CD14-positive monocyte (primary cell): ENCODE results near the gene BRMS1. TPM values are rescaled to one million over a fixed set of nuclear protein-coding genes. Genes with fewer than 3 reads are reported as not detected.
"Not testable (repeated sequence)": the region's sequence is repeated elsewhere in the genome, so short reads cannot be mapped to it uniquely, and the experiment has no call there.

Experiments used
- DNase-seq, 3 donors: peaks; one replicate each; pipeline ENCODE4 v3.0.0-alpha.2; 2011 to 2022
- H2AFZ ChIP-seq: 2 replicates; pipeline ENCODE4 v1.6.0; 2012; ENCODE audit warnings: mild to moderate bottlenecking, low read depth, low read length, inconsistent platforms; ENCODE audit not compliant: insufficient read depth, poor library complexity, severe bottlenecking
- H3K27ac ChIP-seq, 2 donors: 1 replicate in 1 of 2; 2 replicates in 1 of 2; pipeline ENCODE4 v1.5.1; 2012 to 2013; ENCODE audit warnings: low read length in 2 of 2, control low read depth in 1 of 2, inconsistent platforms in 1 of 2, low read depth in 1 of 2, mild to moderate bottlenecking in 1 of 2
- H3K27me3 ChIP-seq, 2 donors: one replicate each; pipeline versions ENCODE4 v1.6.0 to v1.6.1; 2011 to 2013; ENCODE audit warnings: low read length in 2 of 2; ENCODE audit not compliant: control insufficient read depth in 2 of 2, insufficient read depth in 2 of 2
- H3K36me3 ChIP-seq, 2 donors: replicated peaks in 1 of 2; 1 replicate in 1 of 2; 2 replicates in 1 of 2; pipeline versions ENCODE4 v1.5.1 to v1.6.1; 2012 to 2013; ENCODE audit warnings: low read length in 2 of 2, control low read depth in 1 of 2, inconsistent platforms in 1 of 2, mild to moderate bottlenecking in 1 of 2; ENCODE audit not compliant: insufficient read depth in 2 of 2, control insufficient read depth in 1 of 2
- H3K4me1 ChIP-seq, 2 donors: 1 replicate in 1 of 2; 2 replicates in 1 of 2; pipeline versions ENCODE4 v1.5.1 to v1.6.1; 2012 to 2013; ENCODE audit warnings: low read length in 2 of 2, control low read depth in 1 of 2, inconsistent platforms in 1 of 2, mild to moderate bottlenecking in 1 of 2, moderate library complexity in 1 of 2; ENCODE audit not compliant: insufficient read depth in 2 of 2, control insufficient read depth in 1 of 2
- H3K4me2 ChIP-seq: replicated peaks from 2 replicates; pipeline ENCODE3; 2012; ENCODE audit warnings: low read length, moderate library complexity, mild to moderate bottlenecking; ENCODE audit not compliant: poor library complexity, severe bottlenecking; ENCODE audit errors: extremely low read depth
- H3K4me3 ChIP-seq, 3 experiments: fragments of 200-600 bp in 1 of 3; sonication (generic) in 1 of 3; replicated peaks in 1 of 3; 1 replicate in 2 of 3; 2 replicates in 1 of 3; pipeline ENCODE4 v1.5.1; 2011 to 2013; ENCODE audit warnings: low read length in 3 of 3, mild to moderate bottlenecking in 3 of 3, control low read depth in 2 of 3, low read depth in 2 of 3, inconsistent platforms in 1 of 3, moderate library complexity in 1 of 3
- H3K79me2 ChIP-seq: 2 replicates; pipeline ENCODE4 v1.6.0; 2012; ENCODE audit warnings: mild to moderate bottlenecking, control low read depth, inconsistent platforms, low read length, moderate library complexity; ENCODE audit not compliant: insufficient read depth
- H3K9ac ChIP-seq: 2 replicates; pipeline ENCODE4 v1.6.0; 2017; ENCODE audit warnings: low read length, mild to moderate bottlenecking; ENCODE audit not compliant: insufficient read depth, poor library complexity, severe bottlenecking
- H3K9me3 ChIP-seq, 2 donors: replicated peaks in 1 of 2; 1 replicate in 1 of 2; 2 replicates in 1 of 2; pipeline versions ENCODE4 v1.5.1 to v1.6.1; 2012 to 2013; ENCODE audit warnings: low read length in 2 of 2, control low read depth in 1 of 2; ENCODE audit not compliant: control insufficient read depth in 1 of 2, insufficient read depth in 1 of 2
- H4K20me1 ChIP-seq: 2 replicates; pipeline ENCODE4 v1.6.0; 2012; ENCODE audit warnings: mild to moderate bottlenecking, low read length, control low read depth, moderate library complexity; ENCODE audit not compliant: insufficient read depth
- H3K27ac Mint-ChIP-seq, 7 donors: one replicate each; pipeline ENCODE4 v1.8.0; 2020; ENCODE audit warnings: mild to moderate bottlenecking in 7 of 7, mixed read lengths in 7 of 7, moderate library complexity in 6 of 7, inconsistent platforms in 2 of 7
- H3K27me3 Mint-ChIP-seq, 3 donors: one replicate each; pipeline ENCODE4 v1.8.0; 2021 to 2022; ENCODE audit warnings: low read depth in 3 of 3, mild to moderate bottlenecking in 3 of 3, mixed read lengths in 3 of 3, moderate library complexity in 3 of 3, inconsistent platforms in 1 of 3
- H3K36me3 Mint-ChIP-seq, 2 donors: one replicate each; pipeline ENCODE4 v1.8.0; 2020; ENCODE audit warnings: mixed read lengths in 2 of 2, inconsistent platforms in 1 of 2, mild to moderate bottlenecking in 1 of 2
- H3K4me1 Mint-ChIP-seq: one replicate; pipeline ENCODE4 v1.8.0; 2020; ENCODE audit warnings: mild to moderate bottlenecking, mixed read lengths
- H3K4me3 Mint-ChIP-seq, 2 donors: one replicate each; pipeline ENCODE4 v1.8.0; 2020; ENCODE audit warnings: mild to moderate bottlenecking in 2 of 2, mixed read lengths in 2 of 2, moderate library complexity in 1 of 2
- H3K9me3 Mint-ChIP-seq, 7 donors: one replicate each; pipeline ENCODE4 v1.8.0; 2020 to 2022; ENCODE audit warnings: mixed read lengths in 7 of 7, mild to moderate bottlenecking in 6 of 7, moderate library complexity in 6 of 7, inconsistent platforms in 2 of 7
- WGBS: methylation state at CpG from one replicate; pipeline ENCODE4 v1.1.5; 2013; ENCODE audit warnings: missing lambda C conversion rate; ENCODE audit not compliant: insufficient coverage; 5-methylcytosine and 5-hydroxymethylcytosine counted together
- intact Hi-C, 2 donors: fragments of 100-400 bp; cut with micrococcal nuclease; formaldehyde crosslinking; loops; one replicate each; pipeline versions ENCODE4 v1.15.0 to v1.15.1; 2023
- polyA plus RNA-seq, 3 donors: library from polyadenylated mRNA; depleted of rRNA in 1 of 3; unstranded in 2 of 3; stranded (reverse) in 1 of 3; fragments of 300-500 nt in 2 of 3; fragments of >200 nt in 1 of 3; fragmentation: Illumina TruSeq in 2 of 3; gene quantifications; 1 replicate in 2 of 3; 2 replicates in 1 of 3; pipeline ENCODE4 v1.2.3, GENCODE V29; 2012 to 2021
- TF ChIP-seq, protein P1 (sequence below): fragments of 200-600 bp; IDR thresholded peaks from one replicate; pipeline ENCODE4 v1.8.0; 2022; ENCODE audit warnings: antibody characterized with exemption, mild to moderate bottlenecking

BRMS1 gene
- polyA plus RNA-seq, 3 donors = 49.0 to 65.2 (median 62.0) TPM

DNA sequence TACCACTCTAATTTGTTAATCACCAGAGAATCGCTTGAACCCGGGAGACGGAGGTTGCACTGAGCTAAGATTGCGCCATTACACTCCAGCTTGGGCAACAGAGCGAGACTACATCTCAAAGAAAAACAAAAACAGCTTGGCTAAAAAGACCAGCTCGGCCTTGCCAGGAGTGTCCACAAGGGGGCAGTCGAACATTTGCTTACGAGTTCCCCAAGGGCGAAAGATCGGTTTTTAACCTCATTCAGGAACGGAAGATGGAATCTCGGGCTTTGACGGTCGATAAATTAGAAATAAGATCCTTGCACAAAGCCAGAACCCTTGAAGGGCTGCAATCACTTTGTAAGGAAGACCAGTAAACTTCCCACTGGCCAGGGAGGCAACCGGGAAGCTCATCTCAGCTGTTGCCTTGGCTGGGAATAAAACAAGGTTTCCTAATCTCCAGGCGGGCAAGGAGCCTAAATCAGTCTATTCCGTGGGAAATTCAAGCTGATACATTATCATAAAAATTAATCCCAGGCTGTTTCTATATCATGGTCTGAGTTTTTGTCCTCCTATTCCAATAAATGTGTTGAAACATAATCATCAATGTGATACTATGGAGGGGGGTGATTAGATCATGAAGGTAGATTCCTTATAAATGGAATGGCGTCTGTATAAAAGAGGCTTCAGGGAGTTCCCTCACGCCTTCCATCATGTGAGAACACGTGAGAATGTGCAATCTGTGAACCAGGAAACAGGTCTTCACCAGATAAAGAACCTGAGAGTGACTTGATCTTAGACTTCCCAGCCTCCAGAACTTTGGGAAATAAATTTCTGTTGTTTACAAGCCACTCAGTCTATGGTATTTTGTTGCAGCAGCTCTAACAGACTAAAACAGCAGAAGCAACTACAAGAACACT lies 41.5 kb upstream of the BRMS1 start:
- WGBS = 5% methylated on average over 17 of the region's 20 CpGs
- Mint-ChIP-seq H3K9me3 (peaks cover 0 to 3% (median 0%) of the 10 kb centered on the region in 7 donors), H3K4me1 (peaks cover 7% of the 10 kb centered on the region), H3K27me3 (peaks cover 8 to 22% (median 12%) of the 10 kb centered on the region in 3 donors), H3K36me3 (no peaks in the 10 kb centered on the region), H3K4me3 (peak overlapping the region in 1 of 2 donors; percentile 67), H3K27ac (peak overlapping the region in 1 of 7 donors; percentile 52)
- Histone ChIP-seq H3K79me2 (no peaks in the 10 kb centered on the region), H3K36me3 (no peaks in the 10 kb centered on the region), H3K4me2 (peak overlapping the region; percentile 57), H3K4me3 (peak overlapping the region in 1 of 3 experiments; percentile 35), H3K9ac (no peak overlapping the region), H3K27ac (no peak overlapping the region), H3K4me1 (peaks cover 5 to 6% of the 10 kb centered on the region in 2 donors), H2AFZ (peak overlapping the region; percentile 65), H4K20me1 (no peaks in the 10 kb centered on the region), H3K9me3 (no peaks in the 10 kb centered on the region), H3K27me3 (peaks cover 0 to 2% of the 10 kb centered on the region in 2 donors)
- DNase-seq = peak; percentile 67 to 80 (median 76)
- intact Hi-C loops = loop anchor here in 1 of 2 donors (10.0 kb wide), 1 partner anchor 72 kb away; the partner anchor contains the start of gene CD248
- TF ChIP-seq, protein P1, sequence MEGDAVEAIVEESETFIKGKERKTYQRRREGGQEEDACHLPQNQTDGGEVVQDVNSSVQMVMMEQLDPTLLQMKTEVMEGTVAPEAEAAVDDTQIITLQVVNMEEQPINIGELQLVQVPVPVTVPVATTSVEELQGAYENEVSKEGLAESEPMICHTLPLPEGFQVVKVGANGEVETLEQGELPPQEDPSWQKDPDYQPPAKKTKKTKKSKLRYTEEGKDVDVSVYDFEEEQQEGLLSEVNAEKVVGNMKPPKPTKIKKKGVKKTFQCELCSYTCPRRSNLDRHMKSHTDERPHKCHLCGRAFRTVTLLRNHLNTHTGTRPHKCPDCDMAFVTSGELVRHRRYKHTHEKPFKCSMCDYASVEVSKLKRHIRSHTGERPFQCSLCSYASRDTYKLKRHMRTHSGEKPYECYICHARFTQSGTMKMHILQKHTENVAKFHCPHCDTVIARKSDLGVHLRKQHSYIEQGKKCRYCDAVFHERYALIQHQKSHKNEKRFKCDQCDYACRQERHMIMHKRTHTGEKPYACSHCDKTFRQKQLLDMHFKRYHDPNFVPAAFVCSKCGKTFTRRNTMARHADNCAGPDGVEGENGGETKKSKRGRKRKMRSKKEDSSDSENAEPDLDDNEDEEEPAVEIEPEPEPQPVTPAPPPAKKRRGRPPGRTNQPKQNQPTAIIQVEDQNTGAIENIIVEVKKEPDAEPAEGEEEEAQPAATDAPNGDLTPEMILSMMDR = peak; percentile 87

DNA sequence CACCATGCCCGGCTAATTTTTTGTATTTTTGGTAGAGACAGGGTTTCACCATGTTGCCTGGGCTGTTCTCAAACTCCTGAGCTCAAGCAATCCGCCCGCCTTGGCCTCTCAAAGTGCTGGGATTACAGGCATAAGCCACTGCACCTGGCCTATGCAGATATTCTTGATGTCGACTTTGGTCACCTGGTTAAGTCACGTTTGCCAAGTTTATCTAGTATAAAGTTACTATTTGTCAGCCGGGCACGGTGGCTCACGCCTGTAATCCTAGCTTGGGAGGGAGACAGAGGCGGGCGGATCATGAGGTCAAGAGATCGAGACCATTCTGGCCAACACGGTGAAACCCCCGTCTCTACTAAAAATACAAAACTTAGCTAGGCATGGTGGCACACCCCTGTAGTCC lies 39.4 kb upstream of the BRMS1 start:
- not testable (repeated sequence) for H3K4me2 ChIP-seq, H3K9ac ChIP-seq, H3K9me3 ChIP-seq, H4K20me1 ChIP-seq, H3K79me2 ChIP-seq, H3K36me3 ChIP-seq, H3K4me3 ChIP-seq, H3K27me3 ChIP-seq, H3K9me3 Mint-ChIP-seq, H3K4me1 ChIP-seq, H3K36me3 Mint-ChIP-seq, H3K27ac ChIP-seq, H3K4me3 Mint-ChIP-seq, DNase-seq, H3K4me1 Mint-ChIP-seq, H2AFZ ChIP-seq
- peak overlapping the region in 1 of 7 donors; percentile 57 for H3K27ac Mint-ChIP-seq
- 96% methylated on average over 9 of the region's 13 CpGs for WGBS
- intact Hi-C loops = loop anchor here in 1 of 2 donors (10.0 kb wide), 1 partner anchor 70 kb away; the partner anchor contains the start of gene CD248
- peaks cover 6 to 18% (median 9%) of the 10 kb centered on the region in 3 donors for H3K27me3 Mint-ChIP-seq

DNA sequence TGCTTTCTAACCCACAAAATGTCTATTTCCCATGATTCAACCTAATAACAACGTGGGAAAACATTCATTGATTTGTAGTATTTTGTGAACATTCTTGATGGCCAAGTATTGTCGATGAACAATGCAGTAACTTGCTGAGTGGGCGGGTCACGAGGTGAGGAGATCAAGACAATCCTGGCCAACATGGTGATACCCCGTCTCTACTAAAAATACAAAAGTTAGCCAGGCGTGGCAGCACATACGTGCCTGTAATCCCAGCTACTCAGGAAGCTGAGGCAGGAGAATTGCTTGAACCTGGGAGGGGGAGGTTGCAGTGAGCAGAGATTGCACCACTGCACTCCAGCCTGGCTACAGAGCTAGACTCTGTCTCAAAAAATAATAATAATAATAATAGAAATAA lies 35.4 kb upstream of the BRMS1 start:
- DNase-seq = not testable (repeated sequence)
- 79% methylated on average over 3 of the region's 7 CpGs for WGBS

More for the DNA sequence above, 35.4 kb upstream of the BRMS1 start:
- not testable (repeated sequence) for H3K4me3 ChIP-seq, H3K27ac ChIP-seq, H3K4me1 ChIP-seq, H3K4me2 ChIP-seq, H3K36me3 ChIP-seq, H3K79me2 ChIP-seq, H3K36me3 Mint-ChIP-seq, H3K9me3 ChIP-seq, H4K20me1 ChIP-seq, H3K4me1 Mint-ChIP-seq, H3K9ac ChIP-seq, H3K9me3 Mint-ChIP-seq, H3K4me3 Mint-ChIP-seq, H3K27ac Mint-ChIP-seq, H2AFZ ChIP-seq, H3K27me3 ChIP-seq
- intact Hi-C loops = loop anchor here in 1 of 2 donors (10.0 kb wide), 1 partner anchor 65 kb away; the partner anchor contains the start of gene CD248
- peaks cover 4 to 18% (median 6%) of the 10 kb centered on the region in 3 donors for H3K27me3 Mint-ChIP-seq
